Fibroblast of the aortic adventitia (primary cell): ENCODE measurements around the gene CMTM6. TPM values are rescaled to one million over a fixed set of nuclear protein-coding genes. Genes with fewer than 3 reads are reported as not detected.
"Not testable (repeated sequence)": the region's sequence is repeated elsewhere in the genome, so short reads cannot be mapped to it uniquely, and the experiment has no call there.

Source experiments
- DNase-seq: peaks from one replicate; pipeline ENCODE4 v3.0.0-alpha.2; 2010; ENCODE audit warnings: low read depth
- H3K4me3 ChIP-seq: 2 replicates; pipeline ENCODE4 v1.5.1; 2011; ENCODE audit warnings: low read depth, mild to moderate bottlenecking, control low read depth, low read length, moderate library complexity
- total RNA-seq: library from RNA; depleted of rRNA; stranded (reverse); fragments of >200 nt; gene quantifications from 2 replicates; pipeline ENCODE4 v1.2.3, GENCODE V29; 2012; ENCODE audit warnings: low replicate concordance
- TF ChIP-seq, protein P1 (sequence below): IDR thresholded peaks from 2 replicates; pipeline ENCODE4 v1.5.1; 2011; ENCODE audit warnings: mild to moderate bottlenecking, low read length, control low read depth, inconsistent platforms; ENCODE audit not compliant: insufficient read depth

Gene CMTM6
- total RNA-seq, 1 donor: 81.4 TPM

DNA sequence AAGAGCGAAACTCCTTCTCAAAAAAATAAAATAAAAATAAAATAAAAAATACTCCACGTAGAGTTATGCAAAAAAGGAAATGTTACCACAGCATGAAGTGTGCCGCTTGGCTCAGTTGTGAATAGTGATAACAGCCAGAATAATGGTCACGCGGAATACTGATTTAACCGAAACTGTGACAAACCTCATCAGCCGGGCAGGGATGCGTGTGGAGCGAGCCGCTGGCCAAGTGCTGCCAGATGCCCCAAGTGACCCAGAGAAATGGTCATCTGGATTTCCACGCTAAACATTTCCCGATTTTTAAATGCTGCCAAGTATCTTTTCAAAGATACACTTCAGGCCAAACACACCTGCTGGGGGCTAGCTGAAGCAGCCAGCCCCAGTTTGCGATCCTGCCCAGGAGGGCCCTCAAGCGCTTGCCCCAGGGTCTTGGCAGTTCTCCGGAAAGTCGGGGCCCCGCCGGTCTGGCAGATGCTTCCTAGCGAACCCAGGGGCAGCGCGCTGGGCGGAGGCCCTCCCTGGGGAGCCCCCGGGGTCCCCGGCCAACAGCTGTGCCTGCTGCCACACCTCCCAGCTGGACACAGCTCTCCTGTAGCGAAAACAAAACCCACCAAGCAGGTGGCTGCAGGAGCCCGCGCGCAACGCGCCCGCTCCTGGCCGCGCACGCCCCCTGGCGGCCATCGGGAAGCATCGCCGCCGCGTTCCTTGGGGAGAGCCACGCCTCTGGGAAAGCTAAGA lies 35.1 kb downstream of the CMTM6 start:
- peak; percentile 59 for DNase-seq
- TF ChIP-seq, protein P1, sequence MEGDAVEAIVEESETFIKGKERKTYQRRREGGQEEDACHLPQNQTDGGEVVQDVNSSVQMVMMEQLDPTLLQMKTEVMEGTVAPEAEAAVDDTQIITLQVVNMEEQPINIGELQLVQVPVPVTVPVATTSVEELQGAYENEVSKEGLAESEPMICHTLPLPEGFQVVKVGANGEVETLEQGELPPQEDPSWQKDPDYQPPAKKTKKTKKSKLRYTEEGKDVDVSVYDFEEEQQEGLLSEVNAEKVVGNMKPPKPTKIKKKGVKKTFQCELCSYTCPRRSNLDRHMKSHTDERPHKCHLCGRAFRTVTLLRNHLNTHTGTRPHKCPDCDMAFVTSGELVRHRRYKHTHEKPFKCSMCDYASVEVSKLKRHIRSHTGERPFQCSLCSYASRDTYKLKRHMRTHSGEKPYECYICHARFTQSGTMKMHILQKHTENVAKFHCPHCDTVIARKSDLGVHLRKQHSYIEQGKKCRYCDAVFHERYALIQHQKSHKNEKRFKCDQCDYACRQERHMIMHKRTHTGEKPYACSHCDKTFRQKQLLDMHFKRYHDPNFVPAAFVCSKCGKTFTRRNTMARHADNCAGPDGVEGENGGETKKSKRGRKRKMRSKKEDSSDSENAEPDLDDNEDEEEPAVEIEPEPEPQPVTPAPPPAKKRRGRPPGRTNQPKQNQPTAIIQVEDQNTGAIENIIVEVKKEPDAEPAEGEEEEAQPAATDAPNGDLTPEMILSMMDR: peak; percentile 75
- peak overlapping the region; percentile 9 for H3K4me3 ChIP-seq

DNA sequence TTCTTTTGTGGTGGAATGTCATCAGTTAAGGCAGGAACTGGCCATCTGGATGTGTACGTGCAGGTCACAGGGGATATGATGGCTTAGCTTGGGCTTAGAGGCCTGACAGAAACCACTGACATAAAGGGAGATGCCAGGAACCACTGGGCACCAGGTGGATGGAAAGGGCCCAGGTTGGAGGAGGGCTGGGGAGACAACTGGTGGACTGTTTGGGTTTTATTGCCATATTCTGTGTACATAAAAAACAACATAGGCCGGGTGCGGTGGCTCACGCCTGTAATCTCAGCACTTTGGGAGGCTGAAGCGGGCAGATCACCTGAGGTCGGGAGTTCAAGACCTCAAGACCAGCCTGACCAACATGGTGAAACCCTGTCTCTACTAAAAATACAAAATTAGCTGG lies 35.8 kb downstream of the CMTM6 start:
- not testable (repeated sequence) for DNase-seq, H3K4me3 ChIP-seq

DNA sequence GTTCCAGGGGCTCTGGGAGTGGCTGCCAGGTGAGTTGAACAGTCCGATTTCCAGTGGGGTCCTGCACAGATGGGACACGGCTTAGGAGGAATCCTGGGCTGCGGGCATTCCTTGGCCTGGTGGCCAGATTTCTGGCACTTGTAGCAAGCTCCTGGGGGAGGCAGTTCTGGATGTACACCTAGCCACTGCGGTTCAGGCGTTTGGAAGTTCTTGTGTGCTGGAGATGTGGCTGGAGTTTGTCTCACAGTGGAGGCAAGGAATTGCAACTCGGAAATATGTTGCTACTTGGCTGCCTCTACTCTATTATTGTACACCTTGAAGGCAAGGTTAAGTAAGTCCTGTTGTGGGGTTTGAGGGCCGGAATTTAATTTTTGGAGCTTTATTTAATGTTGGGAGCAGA lies 37.9 kb downstream of the CMTM6 start:
- DNase-seq, H3K4me3 ChIP-seq: not testable (repeated sequence)

DNA sequence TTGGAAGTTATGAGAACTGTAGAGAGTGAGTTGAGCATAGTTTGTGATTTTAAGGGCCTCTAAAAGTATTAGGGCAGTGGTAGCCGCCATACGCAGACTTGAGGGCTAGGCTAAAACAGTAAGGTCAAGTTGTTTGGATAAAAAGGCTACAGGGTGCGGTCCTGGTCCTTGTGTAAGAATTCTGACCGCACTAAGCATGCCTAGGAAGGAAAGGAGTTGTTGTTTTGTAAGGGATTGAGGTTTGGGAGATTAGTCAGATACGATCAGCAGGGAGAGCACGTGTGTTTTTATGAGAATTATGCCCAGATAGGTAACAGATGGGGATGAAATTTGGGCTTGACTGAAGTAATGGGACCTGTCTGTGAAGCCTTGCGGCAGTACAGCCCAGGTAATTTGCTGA lies 39.2 kb downstream of the CMTM6 start:
- not testable (repeated sequence) for DNase-seq, H3K4me3 ChIP-seq

DNA sequence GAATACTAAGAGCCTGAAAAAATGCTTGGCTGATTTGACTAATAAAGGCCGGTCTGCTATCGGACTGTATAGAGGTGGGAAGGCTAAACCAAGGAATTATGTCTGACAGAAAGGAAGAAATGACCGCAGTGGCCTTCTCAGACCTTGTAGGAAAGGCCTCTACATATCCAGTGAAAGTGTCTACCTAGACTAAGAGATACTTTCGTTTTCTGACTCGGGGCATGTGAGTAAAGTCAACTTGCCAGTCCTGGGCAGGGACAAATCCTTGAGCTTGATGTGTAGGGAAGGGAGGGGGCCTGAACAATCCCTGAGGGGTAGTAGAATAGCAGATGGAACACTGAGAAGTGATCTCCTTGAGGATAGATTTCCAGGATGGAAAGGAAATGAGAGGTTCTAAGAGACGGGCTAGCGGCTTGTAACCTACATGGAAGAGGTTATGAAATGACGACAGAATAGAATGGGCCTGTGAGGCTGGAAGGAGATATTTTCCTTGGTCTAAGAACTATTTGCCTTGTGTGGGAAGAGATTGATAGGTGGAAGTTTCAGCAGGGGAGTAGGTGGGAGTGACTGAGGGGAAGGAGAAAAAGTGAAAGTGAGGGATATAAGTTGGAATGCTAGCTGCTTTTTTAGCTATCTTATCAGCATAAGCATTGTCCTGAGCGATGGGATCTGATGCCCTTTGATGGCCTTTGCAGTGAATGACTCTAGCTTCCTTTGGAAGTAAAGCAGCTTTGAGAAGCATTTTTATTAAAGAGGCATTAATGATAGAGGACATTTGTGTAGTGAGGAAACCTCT lies 40.3 kb downstream of the CMTM6 start:
- not testable (repeated sequence) for H3K4me3 ChIP-seq, DNase-seq

DNA sequence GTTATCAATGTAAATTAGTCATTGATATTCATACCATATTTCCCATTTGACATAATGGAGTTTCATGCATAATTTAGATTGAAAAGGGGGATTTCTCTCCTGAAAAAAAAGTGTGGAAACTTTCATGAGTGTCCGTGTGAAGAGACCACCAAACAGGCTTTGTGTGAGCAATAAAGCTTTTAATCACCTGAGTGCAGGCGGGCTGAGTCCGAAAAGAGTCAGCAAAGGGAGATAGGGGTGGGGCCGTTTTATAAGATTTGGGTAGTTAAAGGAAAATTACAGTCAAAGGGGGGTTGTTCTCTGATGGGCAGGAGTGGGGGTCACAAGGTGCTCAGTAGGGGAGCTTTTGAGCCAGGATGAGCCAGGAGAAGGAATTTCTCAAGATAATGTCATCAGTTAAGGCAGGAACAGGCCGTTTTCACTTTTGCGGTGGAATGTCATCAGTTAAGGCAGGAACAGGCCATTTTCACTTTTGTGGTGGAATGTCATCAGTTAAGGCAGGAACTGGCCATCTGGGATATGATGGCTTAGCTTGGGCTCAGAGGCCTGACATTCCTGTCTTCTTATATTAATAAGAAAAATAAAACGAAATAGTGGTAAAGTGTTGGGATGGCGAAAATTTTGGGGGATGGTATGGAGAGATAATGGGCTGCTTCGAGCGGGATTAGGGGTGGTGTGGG lies 41.7 kb downstream of the CMTM6 start:
- H3K4me3 ChIP-seq, DNase-seq: not testable (repeated sequence)

DNA sequence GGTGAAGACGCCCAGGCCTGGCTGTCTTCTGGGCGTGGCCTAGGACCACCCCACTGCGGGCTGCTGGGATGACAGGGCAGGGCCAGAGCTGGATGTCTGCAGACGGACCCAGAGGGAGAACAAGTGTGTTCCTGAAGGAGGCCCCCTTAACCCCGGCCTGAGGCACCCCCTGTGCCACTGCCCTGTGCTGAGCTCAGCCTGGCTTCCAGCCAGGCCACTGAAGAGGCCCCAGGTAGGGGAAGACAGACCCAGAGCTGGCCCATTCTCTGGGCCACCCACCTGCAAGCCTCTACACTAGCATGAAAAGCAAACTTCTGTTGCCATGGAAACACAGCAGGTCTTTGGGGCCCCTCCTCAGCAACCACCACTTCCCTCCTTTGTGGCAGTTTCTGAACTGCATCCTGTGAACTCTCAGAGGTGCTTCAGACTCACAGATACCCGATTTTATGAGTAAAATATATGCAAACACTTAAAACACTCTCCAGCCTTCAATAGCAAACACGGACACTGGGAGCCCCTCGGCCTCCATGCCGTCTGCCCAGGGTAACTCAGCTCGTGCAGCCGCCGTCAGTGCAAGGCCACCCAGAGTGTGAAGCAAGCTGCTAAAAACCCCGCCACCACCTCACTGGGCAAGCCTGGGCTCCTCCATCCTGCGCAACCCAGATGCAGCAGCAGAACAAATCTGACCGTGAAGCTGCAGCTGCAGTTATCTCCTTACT lies 42.5 kb downstream of the CMTM6 start:
- H3K4me3 ChIP-seq: no peak overlapping the region
- TF ChIP-seq, protein P1: no peak
- no peak for DNase-seq

DNA sequence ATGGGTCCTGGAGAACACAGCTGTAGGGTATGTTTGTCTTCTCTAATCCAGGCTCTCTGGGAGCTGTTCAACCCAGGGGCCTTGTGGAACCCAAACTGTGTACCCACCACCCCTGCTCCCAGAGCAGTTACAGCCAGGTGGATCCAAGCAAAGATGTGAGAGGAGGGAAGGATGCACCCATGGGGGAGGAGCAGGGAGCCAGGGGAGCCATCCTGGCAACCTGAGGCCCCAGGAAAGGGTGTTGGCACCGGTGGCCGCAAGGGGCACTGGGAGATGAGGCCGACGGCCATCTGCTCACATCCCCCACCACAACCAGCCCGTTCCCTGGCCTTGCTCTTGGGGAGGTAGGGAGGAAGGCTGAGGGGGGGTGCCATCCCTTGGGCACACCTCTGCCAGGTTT lies 43.2 kb downstream of the CMTM6 start:
- TF ChIP-seq, protein P1: no peak
- no peak overlapping the region for H3K4me3 ChIP-seq
- no peak for DNase-seq

DNA sequence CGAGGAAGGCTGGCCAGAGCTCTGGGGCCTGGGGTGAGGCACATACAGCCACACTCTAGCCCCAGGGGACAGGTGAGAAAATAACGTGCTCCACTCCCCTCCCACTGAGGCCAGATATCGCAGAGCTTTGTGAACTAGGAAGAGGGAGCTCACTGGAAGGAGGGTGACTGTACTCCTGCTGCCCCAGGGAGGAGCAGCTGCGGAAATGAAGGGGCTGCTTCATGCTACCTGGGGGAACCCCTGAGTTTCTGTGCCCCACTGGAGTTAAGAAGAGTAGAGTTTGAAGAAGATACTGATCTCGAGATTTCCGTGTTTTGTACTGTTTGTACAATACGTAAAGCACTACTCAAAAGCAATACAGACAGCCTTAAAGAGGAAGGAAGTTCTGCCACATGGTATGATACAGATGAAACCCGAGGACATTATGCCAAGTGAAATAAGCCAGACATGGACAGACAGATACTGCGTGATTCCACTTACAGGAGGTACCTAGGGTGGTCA lies 44.6 kb downstream of the CMTM6 start:
- H3K4me3 ChIP-seq: no peak overlapping the region
- no peak for DNase-seq
- TF ChIP-seq, protein P1: no peak
